ENCODE results near the gene CCDC177.

GRCh38 chr14:69538766-69539165 lies 35.9 kb downstream of the CCDC177 start:
- TF ChIP-seq FOXP2 (optimal IDR thresholded peaks at IDR 0.05; ENCODE audit: control extremely low read depth, extremely low read length, insufficient read depth) (no peak), POLR2AphosphoS5 (IDR thresholded peaks at IDR 0.05; ENCODE audit: borderline replicate concordance, low read depth, low read length) (no peak)
